Lower leg skin (tissue), 4 donors: ENCODE results near the gene VPS54. TPM values are rescaled to one million over a fixed set of nuclear protein-coding genes. Genes with fewer than 3 reads are reported as not detected.

Source experiments
- DNase-seq, 2 donors: peaks; one replicate each; pipeline ENCODE4 v3.0.0-alpha.2; 2019; ENCODE audit warnings: low spot score in 2 of 2
- H3K4me3 ChIP-seq: fragments of 200-600 bp; sonication (generic); 2 replicates; pipeline ENCODE4 v1.5.1; 2017; ENCODE audit warnings: mild to moderate bottlenecking, low read depth; ENCODE audit not compliant: poor library complexity, severe bottlenecking
- POLR2A ChIP-seq, 2 donors: fragments of 450-650 bp; IDR thresholded peaks; one replicate each; pipeline ENCODE4 v1.6.1; 2016 to 2017; ENCODE audit warnings: antibody characterized with exemption in 2 of 2, mild to moderate bottlenecking in 1 of 2, moderate library complexity in 1 of 2
- WGBS, 2 donors: methylation state at CpG; one replicate each; pipeline ENCODE4 v1.1.5; 2018; 5-methylcytosine and 5-hydroxymethylcytosine counted together
- intact Hi-C: fragments of 100-400 bp; cut with DNase I; formaldehyde crosslinking; loops from one replicate; pipeline ENCODE4 v1.15.0; 2023; ENCODE audit warnings: low total_unique reads
- total RNA-seq, 4 donors: library from RNA; depleted of rRNA; stranded (reverse); fragments of >200 nt; gene quantifications; one replicate each; pipeline ENCODE4 v1.1.0, GENCODE V29; 2016
- TF ChIP-seq, protein P1 (sequence below), 3 donors: fragments of 450-650 bp; IDR thresholded peaks; one replicate each; pipeline ENCODE4 v1.5.1; 2016; ENCODE audit warnings: antibody characterized with exemption in 3 of 3, mild to moderate bottlenecking in 3 of 3, moderate library complexity in 2 of 3

VPS54 gene
- total RNA-seq, 4 donors from 2014 or later = 14.8 to 26.4 (median 20.9) TPM

DNA sequence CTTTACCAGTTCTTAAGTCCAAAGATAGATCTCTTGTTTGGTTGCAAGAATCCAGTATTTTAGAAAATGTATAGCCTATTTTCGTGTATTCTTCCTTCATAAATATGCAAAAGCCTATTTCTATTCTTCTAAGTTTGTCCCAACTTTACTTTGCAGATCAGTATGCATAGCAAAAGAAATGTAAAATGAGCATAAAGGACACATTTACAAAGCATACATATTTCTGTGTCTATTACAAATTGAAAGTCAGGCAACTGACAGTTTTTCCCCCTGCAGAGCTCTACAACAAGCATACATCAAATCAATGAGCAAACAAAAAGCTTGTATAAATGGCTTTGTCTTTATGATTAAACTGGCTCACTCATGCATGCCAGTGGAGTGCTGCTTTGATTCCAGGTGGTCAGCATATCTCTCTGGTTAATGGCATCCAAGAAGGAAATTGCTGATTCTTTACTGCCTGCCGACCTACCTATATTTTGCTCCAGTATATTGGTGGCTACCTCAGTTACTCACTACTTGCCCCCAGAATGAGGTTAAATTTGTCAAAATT, 10.0 kb upstream of the VPS54 start:
- 94 to 97% methylated on average over 2 of the region's 2 CpGs for WGBS, 2 donors
- intact Hi-C loops = no loop called here
- TF ChIP-seq, protein P1, sequence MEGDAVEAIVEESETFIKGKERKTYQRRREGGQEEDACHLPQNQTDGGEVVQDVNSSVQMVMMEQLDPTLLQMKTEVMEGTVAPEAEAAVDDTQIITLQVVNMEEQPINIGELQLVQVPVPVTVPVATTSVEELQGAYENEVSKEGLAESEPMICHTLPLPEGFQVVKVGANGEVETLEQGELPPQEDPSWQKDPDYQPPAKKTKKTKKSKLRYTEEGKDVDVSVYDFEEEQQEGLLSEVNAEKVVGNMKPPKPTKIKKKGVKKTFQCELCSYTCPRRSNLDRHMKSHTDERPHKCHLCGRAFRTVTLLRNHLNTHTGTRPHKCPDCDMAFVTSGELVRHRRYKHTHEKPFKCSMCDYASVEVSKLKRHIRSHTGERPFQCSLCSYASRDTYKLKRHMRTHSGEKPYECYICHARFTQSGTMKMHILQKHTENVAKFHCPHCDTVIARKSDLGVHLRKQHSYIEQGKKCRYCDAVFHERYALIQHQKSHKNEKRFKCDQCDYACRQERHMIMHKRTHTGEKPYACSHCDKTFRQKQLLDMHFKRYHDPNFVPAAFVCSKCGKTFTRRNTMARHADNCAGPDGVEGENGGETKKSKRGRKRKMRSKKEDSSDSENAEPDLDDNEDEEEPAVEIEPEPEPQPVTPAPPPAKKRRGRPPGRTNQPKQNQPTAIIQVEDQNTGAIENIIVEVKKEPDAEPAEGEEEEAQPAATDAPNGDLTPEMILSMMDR (IDR thresholded peaks at IDR 0.05) = no peak
- no peak for TF ChIP-seq POLR2A (IDR thresholded peaks at IDR 0.05)
- no peak overlapping the region for H3K4me3 ChIP-seq
- DNase-seq = no peak

DNA sequence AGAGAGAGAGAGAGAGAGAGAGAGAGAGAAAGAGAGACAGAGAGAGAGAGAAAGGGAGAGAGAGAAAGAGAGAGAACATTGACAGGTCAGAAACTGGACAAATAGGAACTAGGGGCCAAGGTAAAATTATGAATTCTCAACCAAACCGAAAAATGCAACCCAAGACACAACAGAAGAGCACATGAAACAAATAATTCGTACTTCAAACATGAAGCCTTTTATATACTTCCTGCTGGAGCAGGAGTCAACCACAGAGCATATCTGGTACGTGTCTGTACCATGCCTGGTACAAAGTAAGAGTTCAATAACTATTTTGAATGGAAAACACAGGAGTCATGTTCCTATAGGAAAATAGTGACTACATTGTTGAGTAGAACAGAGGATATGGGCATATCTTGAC, 6.5 kb upstream of the VPS54 start:
- TF ChIP-seq, protein P1 (IDR thresholded peaks at IDR 0.05) = no peak
- no peak for TF ChIP-seq POLR2A (IDR thresholded peaks at IDR 0.05)
- no peak overlapping the region for H3K4me3 ChIP-seq
- intact Hi-C loops = no loop called here
- no peak for DNase-seq
- 79 to 81% methylated on average over 3 of the region's 3 CpGs for WGBS, 2 donors

DNA sequence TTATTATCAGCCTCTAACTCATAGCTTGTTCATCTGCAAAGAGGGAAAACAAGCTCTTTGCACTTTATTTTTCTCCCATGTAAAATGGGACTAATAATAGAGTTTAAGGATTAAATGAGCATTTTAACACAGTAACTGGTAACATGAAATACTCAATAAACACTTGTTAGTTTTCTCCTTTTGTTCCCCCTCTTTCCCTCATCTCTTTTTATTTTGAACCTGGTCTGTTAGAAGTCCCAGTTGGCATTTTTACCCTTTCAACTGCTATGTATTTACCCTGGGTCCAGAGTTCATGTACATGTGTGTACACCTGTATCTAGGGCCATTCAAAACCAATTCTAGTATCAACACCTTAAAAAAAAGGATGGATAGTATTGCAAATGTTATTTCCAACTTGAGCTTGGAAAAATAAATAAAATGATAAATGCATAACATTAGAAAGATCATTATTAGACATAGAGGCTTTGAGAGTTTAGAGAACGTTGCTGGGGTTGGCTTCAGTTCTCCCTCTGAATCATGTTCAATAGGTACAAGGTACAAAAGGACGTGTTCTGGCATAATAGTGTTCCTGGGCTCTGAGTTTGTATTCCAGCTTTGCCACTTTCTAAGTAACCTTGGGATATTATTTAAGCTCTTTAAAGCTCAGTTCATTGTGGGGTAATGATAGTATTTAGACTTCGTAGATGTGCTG, 5.2 kb upstream of the VPS54 start:
- intact Hi-C loops = no loop called here
- no peak for TF ChIP-seq POLR2A (IDR thresholded peaks at IDR 0.05)
- TF ChIP-seq, protein P1 (IDR thresholded peaks at IDR 0.05) = no peak
- whole genome bisulfite sequencing, 2 donors = 76 to 89% methylated on average over 3 of the region's 3 CpGs
- DNase-seq = no peak
- H3K4me3 ChIP-seq = no peak overlapping the region

DNA sequence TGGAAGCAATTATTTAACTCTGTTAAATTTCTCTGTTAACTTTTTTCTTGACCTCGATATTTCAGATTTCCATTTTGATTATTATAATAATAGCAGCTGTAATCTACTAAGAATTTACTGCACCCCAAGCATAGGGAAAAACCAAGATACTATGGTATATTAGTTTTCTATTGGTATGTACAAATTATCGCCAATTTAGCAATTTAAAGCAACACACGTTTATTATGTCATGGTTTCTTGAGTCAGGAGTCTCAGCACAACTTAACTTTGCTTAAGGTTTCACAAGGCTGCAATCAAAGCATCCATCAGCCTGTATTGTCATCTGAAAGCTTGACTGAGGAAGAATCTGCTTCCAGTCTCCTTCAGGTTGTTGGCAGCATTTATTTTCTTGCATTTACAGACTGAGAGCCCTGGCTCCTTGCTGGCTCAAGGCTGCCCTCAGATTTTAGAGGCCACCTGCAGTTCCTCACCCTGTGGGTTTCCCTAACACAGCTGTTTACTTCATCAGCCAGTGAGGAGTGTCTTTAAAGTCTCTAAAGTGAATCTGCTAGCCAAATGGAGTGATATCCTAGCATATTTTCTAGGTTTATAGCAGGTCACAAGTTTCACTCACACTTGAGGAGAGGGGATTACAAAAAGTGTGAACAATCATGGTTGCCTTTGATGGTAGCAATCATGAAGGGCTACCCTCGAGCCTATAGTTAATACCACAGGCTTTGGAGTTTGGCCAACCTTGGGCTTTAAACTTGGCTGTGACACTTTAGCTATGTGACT, 4.4 kb upstream of the VPS54 start:
- 80 to 89% methylated on average over 4 of the region's 4 CpGs for WGBS, 2 donors
- intact Hi-C loops = no loop called here
- no peak for DNase-seq
- TF ChIP-seq, protein P1 (IDR thresholded peaks at IDR 0.05) = no peak
- TF ChIP-seq POLR2A (IDR thresholded peaks at IDR 0.05) = no peak
- no peak overlapping the region for H3K4me3 ChIP-seq

DNA sequence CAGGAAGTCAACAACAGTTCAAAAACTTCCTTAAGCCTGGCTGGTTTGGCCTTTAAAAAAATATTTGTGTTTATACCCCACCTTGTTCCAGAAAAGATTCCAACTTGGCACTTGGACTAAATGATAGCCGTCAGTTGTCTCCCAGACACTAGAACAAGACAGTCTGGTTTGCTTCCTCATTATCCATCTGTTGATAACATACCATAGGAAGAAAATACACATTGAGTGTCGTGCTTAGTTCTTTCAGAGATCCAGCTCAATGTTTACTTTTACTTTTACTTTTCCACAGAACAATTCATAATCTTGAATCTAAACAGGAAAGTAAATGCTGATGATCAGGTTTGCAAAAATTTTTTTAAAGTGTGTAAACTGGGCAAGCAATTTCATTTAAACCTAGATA, 2.4 kb upstream of the VPS54 start:
- intact Hi-C loops = no loop called here
- 27 to 31% methylated on average over 2 of the region's 2 CpGs for WGBS, 2 donors
- no peak for DNase-seq
- H3K4me3 ChIP-seq = no peak overlapping the region
- TF ChIP-seq POLR2A (IDR thresholded peaks at IDR 0.05) = no peak
- TF ChIP-seq, protein P1 (IDR thresholded peaks at IDR 0.05) = no peak
